Chondrocyte (in vitro differentiated cells): Measurements from ENCODE around the gene C16orf82. TPM values are rescaled to one million over a fixed set of nuclear protein-coding genes. Genes with fewer than 3 reads are reported as not detected.

Source experiments
- DNase-seq: peaks from one replicate; pipeline ENCODE4 v3.0.0; 2021; ENCODE audit warnings: mixed read lengths, low spot score
- H3K27ac Mint-ChIP-seq: one replicate; pipeline ENCODE4 v1.8.0; 2021; ENCODE audit warnings: mild to moderate bottlenecking, moderate library complexity, mixed read lengths; ENCODE audit not compliant: unreplicated experiment
- H3K27me3 Mint-ChIP-seq: 2 replicates; pipeline ENCODE4 v1.8.0; 2021; ENCODE audit warnings: low read depth, mixed read lengths
- H3K36me3 Mint-ChIP-seq: 2 replicates; pipeline ENCODE4 v1.8.0; 2021; ENCODE audit warnings: low read depth, mixed read lengths
- H3K4me1 Mint-ChIP-seq: 2 replicates; pipeline ENCODE4 v1.8.0; 2021; ENCODE audit warnings: low read depth, mild to moderate bottlenecking, mixed read lengths
- H3K4me3 Mint-ChIP-seq: one replicate; pipeline ENCODE4 v1.8.0; 2021; ENCODE audit warnings: mild to moderate bottlenecking, moderate library complexity, mixed read lengths; ENCODE audit not compliant: unreplicated experiment
- H3K9me3 Mint-ChIP-seq: 2 replicates; pipeline ENCODE4 v1.8.0; 2021; ENCODE audit warnings: low read depth, mixed read lengths
- total RNA-seq: library from RNA; stranded (reverse); gene quantifications from 3 replicates; pipeline ENCODE4 v1.2.1, GENCODE V29; 2021
- TF ChIP-seq, protein P1 (sequence below): fragments of 200-600 bp; sonication (generic); IDR thresholded peaks from 2 replicates; pipeline ENCODE4 v1.5.0; 2021; ENCODE audit warnings: antibody characterized with exemption, mild to moderate bottlenecking, moderate library complexity

The C16orf82 gene
- total RNA-seq, 1 donor from 2014 or later, result not detected

DNA sequence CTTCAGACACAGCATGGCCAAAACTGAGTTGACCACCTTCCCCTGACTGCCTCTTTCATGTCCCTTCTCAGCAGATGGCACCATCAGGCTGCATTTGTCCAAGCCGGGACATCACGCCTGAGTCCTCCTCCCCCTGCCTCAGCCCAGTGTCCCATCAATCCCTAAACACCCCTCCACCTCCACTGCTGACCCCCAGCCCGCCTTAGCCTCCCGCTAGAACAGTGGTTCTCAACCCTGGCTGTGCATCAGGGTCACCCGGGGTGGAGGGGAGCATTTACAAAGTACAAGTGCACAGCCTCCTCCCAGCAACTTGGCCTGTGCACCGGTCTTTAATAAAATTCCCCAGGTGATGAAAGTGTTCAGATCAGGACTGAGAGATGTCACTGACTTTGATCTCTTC is 4.0 kb downstream of the C16orf82 start:
- DNase-seq, result no peak
- Mint-ChIP-seq H3K4me1 (no peaks in the 10 kb centered on the region), H3K4me3 (no peak overlapping the region), H3K36me3 (no peaks in the 10 kb centered on the region), H3K27me3 (peaks cover 17% of the 10 kb centered on the region), H3K27ac (no peak overlapping the region), H3K9me3 (peaks cover 7% of the 10 kb centered on the region)
- TF ChIP-seq, protein P1, sequence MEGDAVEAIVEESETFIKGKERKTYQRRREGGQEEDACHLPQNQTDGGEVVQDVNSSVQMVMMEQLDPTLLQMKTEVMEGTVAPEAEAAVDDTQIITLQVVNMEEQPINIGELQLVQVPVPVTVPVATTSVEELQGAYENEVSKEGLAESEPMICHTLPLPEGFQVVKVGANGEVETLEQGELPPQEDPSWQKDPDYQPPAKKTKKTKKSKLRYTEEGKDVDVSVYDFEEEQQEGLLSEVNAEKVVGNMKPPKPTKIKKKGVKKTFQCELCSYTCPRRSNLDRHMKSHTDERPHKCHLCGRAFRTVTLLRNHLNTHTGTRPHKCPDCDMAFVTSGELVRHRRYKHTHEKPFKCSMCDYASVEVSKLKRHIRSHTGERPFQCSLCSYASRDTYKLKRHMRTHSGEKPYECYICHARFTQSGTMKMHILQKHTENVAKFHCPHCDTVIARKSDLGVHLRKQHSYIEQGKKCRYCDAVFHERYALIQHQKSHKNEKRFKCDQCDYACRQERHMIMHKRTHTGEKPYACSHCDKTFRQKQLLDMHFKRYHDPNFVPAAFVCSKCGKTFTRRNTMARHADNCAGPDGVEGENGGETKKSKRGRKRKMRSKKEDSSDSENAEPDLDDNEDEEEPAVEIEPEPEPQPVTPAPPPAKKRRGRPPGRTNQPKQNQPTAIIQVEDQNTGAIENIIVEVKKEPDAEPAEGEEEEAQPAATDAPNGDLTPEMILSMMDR, result no peak

DNA sequence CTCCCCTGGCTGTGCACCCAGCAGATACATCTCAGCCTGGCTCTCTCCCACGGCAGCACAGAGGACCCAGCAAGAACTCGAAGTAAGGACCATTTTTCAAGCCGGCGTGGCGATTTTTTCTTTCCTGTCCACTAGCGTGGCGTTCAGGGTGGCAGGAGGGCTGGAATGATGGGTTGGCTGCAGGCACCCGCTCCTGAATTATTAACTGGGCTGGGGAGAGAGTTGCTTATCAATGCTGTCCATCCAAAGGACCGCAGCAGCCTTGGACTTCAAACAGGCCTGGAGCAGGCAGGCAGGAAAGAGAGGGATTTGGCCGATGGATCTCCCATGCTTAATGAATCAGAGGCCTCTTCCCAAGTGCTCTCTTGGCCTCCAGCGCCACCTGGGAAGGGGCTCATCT is 7.0 kb downstream of the C16orf82 start:
- TF ChIP-seq, protein P1, result no peak
- no peaks in the 10 kb centered on the region for H3K36me3 Mint-ChIP-seq
- H3K27me3 Mint-ChIP-seq, result peaks cover 13% of the 10 kb centered on the region

DNA sequence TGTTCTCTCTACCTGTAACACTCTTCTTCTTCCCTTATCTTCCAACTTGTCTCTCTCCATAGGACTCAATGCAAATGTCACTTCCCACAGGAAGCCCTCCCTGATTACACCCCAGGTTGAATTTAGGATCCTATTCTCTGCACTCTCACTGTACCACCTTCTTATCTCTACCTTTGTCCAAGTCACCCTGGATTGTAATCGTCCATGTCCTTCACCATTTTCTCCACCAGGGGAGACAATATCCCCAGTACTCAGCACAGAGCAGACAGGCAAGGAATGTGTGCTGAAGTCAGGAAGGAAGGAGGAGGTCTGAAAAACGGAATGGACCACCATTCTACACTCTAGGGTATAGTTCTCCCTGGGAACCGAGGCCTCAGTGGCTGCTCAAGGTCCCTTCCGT is 14.2 kb downstream of the C16orf82 start:
- Mint-ChIP-seq H3K9me3 (peaks cover 4% of the 10 kb centered on the region), H3K4me3 (no peak overlapping the region), H3K27ac (no peak overlapping the region), H3K4me1 (no peaks in the 10 kb centered on the region), H3K36me3 (no peaks in the 10 kb centered on the region), H3K27me3 (peaks cover 40% of the 10 kb centered on the region)
- TF ChIP-seq, protein P1, result peak; percentile 62
- no peak for DNase-seq

More for the DNA sequence above, 7.0 kb downstream of the C16orf82 start:
- no peak for DNase-seq
- no peak overlapping the region for H3K4me3 Mint-ChIP-seq
- H3K27ac Mint-ChIP-seq, result no peak overlapping the region
- H3K9me3 Mint-ChIP-seq, result peaks cover 11% of the 10 kb centered on the region
- no peaks in the 10 kb centered on the region for H3K4me1 Mint-ChIP-seq

DNA sequence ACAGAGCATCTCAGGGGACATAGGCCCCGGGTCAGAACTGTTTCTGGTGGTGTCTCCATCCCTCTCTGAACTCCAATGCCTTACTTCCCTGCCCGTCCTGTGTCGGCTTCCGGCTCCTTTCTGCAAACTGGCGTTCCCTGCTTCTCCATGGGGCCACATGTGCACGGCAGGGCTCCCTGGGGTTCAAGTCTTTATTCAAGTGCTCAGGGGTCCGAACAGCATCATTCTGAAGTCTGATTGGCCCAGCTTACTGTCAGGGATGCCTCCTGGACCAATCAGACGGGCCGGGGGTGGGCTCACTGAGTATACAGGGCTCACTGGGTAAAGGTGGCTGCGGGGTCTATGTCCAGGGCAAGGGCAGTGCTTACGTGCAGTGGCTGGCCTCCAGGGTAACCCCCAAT is 17.1 kb downstream of the C16orf82 start:
- no peaks in the 10 kb centered on the region for H3K4me1 Mint-ChIP-seq
- H3K9me3 Mint-ChIP-seq, result no peaks in the 10 kb centered on the region
- no peak overlapping the region for H3K4me3 Mint-ChIP-seq

DNA sequence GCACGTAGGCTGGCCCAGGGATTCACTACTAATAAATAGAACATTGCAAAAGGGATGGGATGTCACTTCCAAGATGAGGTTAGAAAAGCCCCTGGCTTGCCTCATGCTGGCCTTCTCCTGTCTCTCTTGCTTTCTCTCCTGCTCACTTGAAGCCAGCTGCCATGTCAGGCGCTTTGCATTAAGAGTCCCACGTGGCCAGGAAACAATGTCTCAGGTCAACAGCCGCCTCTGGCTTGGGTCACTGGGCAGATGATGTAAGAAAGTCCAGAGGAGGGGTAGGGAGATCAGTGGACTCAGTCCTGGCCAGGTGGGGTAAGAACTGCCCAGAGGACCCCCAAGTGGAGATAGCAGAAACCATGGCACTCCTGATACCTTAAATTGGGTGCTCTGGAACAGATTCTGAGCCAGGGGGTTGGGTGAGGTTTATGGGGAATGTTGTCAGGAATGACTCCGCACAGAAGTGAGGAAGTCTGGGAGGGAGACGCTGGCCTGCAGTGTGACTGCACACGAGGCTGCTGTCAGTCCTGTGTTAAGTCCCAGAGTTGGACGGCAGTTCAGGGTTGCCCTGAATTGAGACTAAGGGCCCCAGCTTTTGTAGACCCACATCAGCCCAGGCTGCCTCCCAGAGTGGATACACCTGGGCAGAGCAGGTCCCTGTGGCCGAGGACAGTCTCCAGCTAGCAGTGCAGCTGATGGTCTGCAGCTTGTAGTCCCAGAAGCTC is 17.7 kb downstream of the C16orf82 start:
- no peaks in the 10 kb centered on the region for H3K9me3 Mint-ChIP-seq
- no peak overlapping the region for H3K27ac Mint-ChIP-seq
- H3K4me1 Mint-ChIP-seq, result no peaks in the 10 kb centered on the region
- TF ChIP-seq, protein P1, result no peak
- no peak for DNase-seq
- H3K4me3 Mint-ChIP-seq, result no peak overlapping the region
- no peaks in the 10 kb centered on the region for H3K36me3 Mint-ChIP-seq
- peaks cover 35% of the 10 kb centered on the region for H3K27me3 Mint-ChIP-seq

More for the DNA sequence above, 17.1 kb downstream of the C16orf82 start:
- peaks cover 40% of the 10 kb centered on the region for H3K27me3 Mint-ChIP-seq
- DNase-seq, result no peak
- no peaks in the 10 kb centered on the region for H3K36me3 Mint-ChIP-seq
- TF ChIP-seq, protein P1, result no peak
- H3K27ac Mint-ChIP-seq, result no peak overlapping the region
